KMS-11 (cell line): ENCODE measurements around the gene CD200.

Experiments
- H2AFZ ChIP-seq: fragments of 200-600 bp; sonication (generic); 2 replicates; pipeline ENCODE4 v1.6.1; 2016; ENCODE audit warnings: antibody characterized with exemption, mixed run types, low read depth
- H3K27ac ChIP-seq: fragments of 200-600 bp; sonication (generic); 2 replicates; pipeline ENCODE4 v1.6.1; 2016; ENCODE audit warnings: mild to moderate bottlenecking, mixed run types
- H3K27me3 ChIP-seq: fragments of 200-600 bp; sonication (generic); 2 replicates; pipeline ENCODE4 v1.6.1; 2017; ENCODE audit warnings: mild to moderate bottlenecking, low read depth, mixed run types, moderate library complexity; ENCODE audit not compliant: insufficient read depth
- H3K36me3 ChIP-seq: fragments of 200-600 bp; sonication (generic); 2 replicates; pipeline ENCODE4 v1.6.1; 2017; ENCODE audit warnings: mild to moderate bottlenecking, mixed run types; ENCODE audit not compliant: insufficient read depth
- H3K4me1 ChIP-seq: fragments of 200-600 bp; sonication (generic); 2 replicates; pipeline ENCODE4 v1.6.1; 2016; ENCODE audit warnings: mild to moderate bottlenecking, low read depth, mixed run types; ENCODE audit not compliant: poor library complexity, severe bottlenecking
- H3K4me2 ChIP-seq: fragments of 200-600 bp; sonication (generic); 2 replicates; pipeline ENCODE4 v1.7.0; 2016; ENCODE audit warnings: mild to moderate bottlenecking, mixed run types
- H3K4me3 ChIP-seq: fragments of 200-600 bp; sonication (generic); IDR thresholded peaks from 2 replicates; pipeline ENCODE4 v1.6.1; 2017; ENCODE audit warnings: low read depth, low read length, mixed read lengths; ENCODE audit not compliant: insufficient read depth
- H3K79me2 ChIP-seq: fragments of 200-600 bp; sonication (generic); 2 replicates; pipeline ENCODE4 v1.6.1; 2016; ENCODE audit warnings: low read depth, mixed run types; ENCODE audit not compliant: insufficient read depth
- H3K9ac ChIP-seq: fragments of 200-600 bp; sonication (generic); 2 replicates; pipeline ENCODE4 v1.6.1; 2016; ENCODE audit warnings: mild to moderate bottlenecking, mixed run types
- H4K20me1 ChIP-seq: fragments of 200-600 bp; sonication (generic); 2 replicates; pipeline ENCODE4 v1.6.1; 2016; ENCODE audit warnings: mild to moderate bottlenecking, mixed run types; ENCODE audit not compliant: insufficient read depth
- TF ChIP-seq, protein P1 (sequence below): fragments of 200-600 bp; sonication (generic); conservative IDR thresholded peaks from 2 replicates; pipeline ENCODE4 v1.6.1; 2017; ENCODE audit warnings: low read depth, mild to moderate bottlenecking, antibody characterized with exemption, low read length, moderate library complexity, mixed read lengths

CD200 gene

DNA sequence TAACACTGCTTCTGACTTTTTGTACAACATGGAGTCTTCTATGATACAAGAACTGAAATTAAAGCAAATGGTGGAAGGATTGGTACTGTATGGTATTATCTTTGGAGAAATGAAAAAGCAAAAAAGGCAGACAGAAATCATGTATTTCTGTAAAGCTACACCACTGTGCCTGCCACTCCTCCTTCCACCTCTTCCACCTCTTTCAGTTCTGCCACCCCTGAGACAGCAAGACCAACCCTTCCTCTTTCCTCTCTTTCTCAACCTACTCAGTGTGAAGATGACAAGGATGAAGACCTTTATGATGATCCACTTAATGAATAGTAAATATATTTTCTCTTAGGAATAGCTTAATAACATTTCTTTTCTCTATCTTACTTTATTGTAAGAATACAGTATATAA, 57.0 kb downstream of the CD200 start:
- no peak overlapping the region for H3K4me2 ChIP-seq
- TF ChIP-seq, protein P1, sequence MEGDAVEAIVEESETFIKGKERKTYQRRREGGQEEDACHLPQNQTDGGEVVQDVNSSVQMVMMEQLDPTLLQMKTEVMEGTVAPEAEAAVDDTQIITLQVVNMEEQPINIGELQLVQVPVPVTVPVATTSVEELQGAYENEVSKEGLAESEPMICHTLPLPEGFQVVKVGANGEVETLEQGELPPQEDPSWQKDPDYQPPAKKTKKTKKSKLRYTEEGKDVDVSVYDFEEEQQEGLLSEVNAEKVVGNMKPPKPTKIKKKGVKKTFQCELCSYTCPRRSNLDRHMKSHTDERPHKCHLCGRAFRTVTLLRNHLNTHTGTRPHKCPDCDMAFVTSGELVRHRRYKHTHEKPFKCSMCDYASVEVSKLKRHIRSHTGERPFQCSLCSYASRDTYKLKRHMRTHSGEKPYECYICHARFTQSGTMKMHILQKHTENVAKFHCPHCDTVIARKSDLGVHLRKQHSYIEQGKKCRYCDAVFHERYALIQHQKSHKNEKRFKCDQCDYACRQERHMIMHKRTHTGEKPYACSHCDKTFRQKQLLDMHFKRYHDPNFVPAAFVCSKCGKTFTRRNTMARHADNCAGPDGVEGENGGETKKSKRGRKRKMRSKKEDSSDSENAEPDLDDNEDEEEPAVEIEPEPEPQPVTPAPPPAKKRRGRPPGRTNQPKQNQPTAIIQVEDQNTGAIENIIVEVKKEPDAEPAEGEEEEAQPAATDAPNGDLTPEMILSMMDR: no peak

DNA sequence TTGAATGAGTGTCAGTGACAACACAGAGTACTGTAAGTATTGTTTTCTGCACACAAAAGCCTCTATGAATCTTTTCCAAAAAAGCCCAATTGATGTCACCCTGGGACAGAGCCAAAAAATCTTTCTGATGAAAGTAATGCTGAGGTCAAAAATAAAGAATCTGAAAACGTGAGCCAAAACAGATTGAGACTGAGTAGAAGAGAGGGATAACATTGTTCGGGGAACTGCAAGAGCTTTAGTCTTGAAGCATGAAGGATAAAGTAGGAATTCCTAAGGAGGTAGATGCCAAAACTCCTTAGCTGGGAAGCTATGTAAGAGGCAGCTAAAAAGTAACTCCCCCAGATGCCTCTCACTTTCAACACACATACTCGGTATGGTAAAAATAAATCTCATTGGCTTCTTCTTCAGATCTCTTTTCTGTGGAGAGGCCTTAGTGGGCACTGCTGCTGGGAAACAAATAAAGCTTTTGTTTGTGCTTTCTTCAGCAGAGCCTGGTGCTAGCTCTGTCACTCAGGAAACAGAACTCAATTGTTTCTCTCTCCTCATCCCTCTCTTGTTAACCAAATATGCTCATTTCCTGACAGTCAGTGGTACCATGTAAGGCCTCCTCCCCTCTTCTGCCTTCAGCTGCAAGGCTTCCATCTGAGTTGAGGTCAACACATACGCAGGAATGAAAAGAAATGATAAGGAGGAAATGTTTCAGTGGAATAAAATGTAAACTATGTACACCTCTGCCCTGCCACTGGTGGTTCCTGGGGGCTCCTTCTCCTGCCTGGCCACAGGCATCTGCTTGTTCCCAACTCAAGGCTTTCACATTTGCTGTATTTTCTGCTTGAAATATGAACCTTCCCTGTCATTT, 58.1 kb downstream of the CD200 start:
- no peak overlapping the region for H2AFZ ChIP-seq
- H3K79me2 ChIP-seq: no peaks in the 10 kb centered on the region
- H4K20me1 ChIP-seq: no peaks in the 10 kb centered on the region
- TF ChIP-seq, protein P1: no peak
- no peaks in the 10 kb centered on the region for H3K27me3 ChIP-seq
- no peak overlapping the region for H3K4me3 ChIP-seq
- no peaks in the 10 kb centered on the region for H3K36me3 ChIP-seq
- H3K27ac ChIP-seq: no peak overlapping the region
- H3K4me1 ChIP-seq: peaks cover 11% of the 10 kb centered on the region
- H3K4me2 ChIP-seq: no peak overlapping the region
- H3K9ac ChIP-seq: no peak overlapping the region

More for the DNA sequence above, 57.0 kb downstream of the CD200 start:
- H3K9ac ChIP-seq: no peak overlapping the region
- H3K27me3 ChIP-seq: no peaks in the 10 kb centered on the region
- H3K36me3 ChIP-seq: no peaks in the 10 kb centered on the region
- H3K27ac ChIP-seq: no peak overlapping the region
- H3K4me1 ChIP-seq: peaks cover 11% of the 10 kb centered on the region
- no peak overlapping the region for H3K4me3 ChIP-seq
- no peak overlapping the region for H2AFZ ChIP-seq
- H4K20me1 ChIP-seq: no peaks in the 10 kb centered on the region
- no peaks in the 10 kb centered on the region for H3K79me2 ChIP-seq

DNA sequence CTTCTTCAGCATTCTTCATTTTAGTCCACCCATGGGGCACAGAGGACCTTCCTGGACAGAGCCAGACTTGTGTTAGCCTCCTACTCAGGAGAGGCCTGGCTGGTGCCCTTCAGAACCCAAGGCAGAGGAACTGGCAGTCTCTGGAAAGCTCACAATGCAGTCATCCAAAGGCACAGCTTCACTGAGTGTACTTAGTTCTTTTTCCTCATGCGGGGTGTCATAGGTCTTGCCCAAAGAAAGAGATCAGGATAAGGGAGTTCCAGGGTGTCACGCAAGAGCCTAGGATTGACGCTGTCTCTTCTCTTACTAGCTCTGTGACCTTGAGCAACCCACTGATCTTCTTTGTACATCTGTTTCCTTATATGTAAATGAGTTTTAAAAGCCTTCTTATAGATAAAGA, 58.7 kb downstream of the CD200 start:
- no peak overlapping the region for H3K4me2 ChIP-seq
- H3K4me3 ChIP-seq: no peak overlapping the region
- no peak overlapping the region for H2AFZ ChIP-seq
- H3K27ac ChIP-seq: no peak overlapping the region
- H3K36me3 ChIP-seq: no peaks in the 10 kb centered on the region
- no peaks in the 10 kb centered on the region for H3K79me2 ChIP-seq
- peaks cover 11% of the 10 kb centered on the region for H3K4me1 ChIP-seq
- H3K27me3 ChIP-seq: no peaks in the 10 kb centered on the region
- no peaks in the 10 kb centered on the region for H4K20me1 ChIP-seq
- no peak overlapping the region for H3K9ac ChIP-seq
- TF ChIP-seq, protein P1: no peak

DNA sequence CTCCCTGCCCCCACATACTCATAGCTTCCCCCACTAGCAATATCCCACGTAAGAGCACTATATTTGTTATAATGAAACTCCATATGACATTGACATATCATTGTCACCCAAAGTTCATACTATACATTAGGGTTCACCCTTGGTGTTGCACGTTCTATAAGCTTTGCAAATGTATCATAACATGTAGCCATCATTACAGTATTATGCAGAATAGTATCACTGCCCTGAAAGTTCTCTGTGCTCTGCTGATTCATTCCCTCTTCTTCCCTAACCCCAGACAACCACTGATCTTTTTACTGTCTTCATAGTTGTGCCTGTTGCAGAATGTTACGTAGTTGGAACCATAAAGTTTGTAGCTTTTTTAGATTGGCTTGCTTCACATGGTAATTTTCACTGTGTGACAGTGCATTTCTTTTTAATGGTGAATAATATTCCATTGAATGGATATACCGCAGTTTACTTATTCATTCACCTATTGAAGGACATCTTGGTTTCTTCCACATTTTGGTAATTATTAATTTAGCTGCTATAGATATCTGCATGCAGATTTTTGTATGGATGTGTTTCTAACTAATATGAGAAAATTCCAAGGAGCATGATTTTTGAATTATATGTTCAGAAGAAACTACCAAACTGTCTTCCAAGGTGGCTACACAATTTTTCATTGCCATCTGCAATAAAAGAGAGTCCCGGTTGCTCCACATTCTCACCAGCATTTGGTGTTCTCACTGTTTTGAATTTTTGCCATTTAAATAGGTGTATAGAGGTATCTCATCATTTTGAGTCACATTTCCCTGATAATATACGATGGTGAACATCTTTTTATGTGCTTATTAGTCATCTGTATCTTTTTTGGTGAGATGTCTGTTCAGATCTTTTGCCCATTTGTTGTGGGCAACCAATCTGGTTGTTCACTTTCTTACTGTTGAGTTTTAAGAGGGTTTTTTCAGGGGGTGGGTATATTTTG, 59.7 kb downstream of the CD200 start:
- H3K4me3 ChIP-seq: no peak overlapping the region
- no peak overlapping the region for H2AFZ ChIP-seq
- no peak overlapping the region for H3K9ac ChIP-seq
- no peaks in the 10 kb centered on the region for H3K36me3 ChIP-seq
- peaks cover 11% of the 10 kb centered on the region for H3K4me1 ChIP-seq
- TF ChIP-seq, protein P1: no peak
- no peaks in the 10 kb centered on the region for H4K20me1 ChIP-seq
- no peaks in the 10 kb centered on the region for H3K79me2 ChIP-seq
- H3K27me3 ChIP-seq: no peaks in the 10 kb centered on the region
- H3K27ac ChIP-seq: no peak overlapping the region
- no peak overlapping the region for H3K4me2 ChIP-seq
